HG02981 (cell line): Measurements from ENCODE around the gene KDM2A.

Experiments
- ATAC-seq: cut with Tn5 transposase; IDR thresholded peaks from one replicate; pipeline ENCODE4 v1.9.1; 2021; ENCODE audit warnings: mild to moderate bottlenecking, moderate library complexity; ENCODE audit not compliant: unreplicated experiment

KDM2A gene

DNA sequence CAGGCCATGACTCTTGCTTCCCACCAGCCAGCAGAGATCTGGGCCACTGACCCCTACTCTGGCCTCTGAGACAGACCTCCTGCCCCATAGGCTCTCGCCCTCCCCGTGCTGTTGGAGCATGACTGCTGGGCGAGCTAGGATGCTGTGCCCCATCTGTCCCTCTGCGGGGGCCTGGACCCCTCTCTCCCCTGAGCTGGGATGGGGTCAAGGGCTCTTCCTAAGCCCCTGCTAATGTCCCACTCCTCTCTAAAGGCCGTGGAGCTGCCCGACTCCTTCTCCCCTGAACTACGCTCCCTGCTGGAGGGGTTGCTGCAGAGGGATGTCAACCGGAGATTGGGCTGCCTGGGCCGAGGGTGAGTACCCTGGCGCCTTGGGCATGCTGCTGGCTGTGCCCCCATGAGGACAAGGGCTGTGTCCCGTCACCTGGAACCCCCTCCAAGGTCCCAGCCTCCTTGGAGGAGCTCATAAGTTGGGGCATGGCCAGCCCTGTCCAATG, 163.9 kb downstream of the KDM2A start:
- ATAC-seq: no peak

DNA sequence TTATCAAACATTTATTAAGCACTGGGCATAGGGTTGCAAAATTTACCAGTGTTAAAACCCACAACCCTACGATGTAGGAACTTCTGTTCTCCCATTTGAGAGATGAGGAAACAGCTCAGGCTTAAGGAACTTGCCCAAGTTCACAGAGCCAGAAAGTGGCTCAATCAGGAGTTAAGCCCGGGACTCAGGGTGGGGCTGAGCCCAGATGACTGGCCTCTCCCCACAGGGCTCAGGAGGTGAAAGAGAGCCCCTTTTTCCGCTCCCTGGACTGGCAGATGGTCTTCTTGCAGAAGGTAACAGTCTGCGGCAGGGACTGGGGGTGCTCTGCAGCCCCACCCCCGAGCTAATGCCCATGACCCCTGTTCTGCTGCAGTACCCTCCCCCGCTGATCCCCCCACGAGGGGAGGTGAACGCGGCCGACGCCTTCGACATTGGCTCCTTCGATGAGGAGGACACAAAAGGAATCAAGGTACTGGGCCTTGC, 164.5 kb downstream of the KDM2A start:
- no peak for ATAC-seq

DNA sequence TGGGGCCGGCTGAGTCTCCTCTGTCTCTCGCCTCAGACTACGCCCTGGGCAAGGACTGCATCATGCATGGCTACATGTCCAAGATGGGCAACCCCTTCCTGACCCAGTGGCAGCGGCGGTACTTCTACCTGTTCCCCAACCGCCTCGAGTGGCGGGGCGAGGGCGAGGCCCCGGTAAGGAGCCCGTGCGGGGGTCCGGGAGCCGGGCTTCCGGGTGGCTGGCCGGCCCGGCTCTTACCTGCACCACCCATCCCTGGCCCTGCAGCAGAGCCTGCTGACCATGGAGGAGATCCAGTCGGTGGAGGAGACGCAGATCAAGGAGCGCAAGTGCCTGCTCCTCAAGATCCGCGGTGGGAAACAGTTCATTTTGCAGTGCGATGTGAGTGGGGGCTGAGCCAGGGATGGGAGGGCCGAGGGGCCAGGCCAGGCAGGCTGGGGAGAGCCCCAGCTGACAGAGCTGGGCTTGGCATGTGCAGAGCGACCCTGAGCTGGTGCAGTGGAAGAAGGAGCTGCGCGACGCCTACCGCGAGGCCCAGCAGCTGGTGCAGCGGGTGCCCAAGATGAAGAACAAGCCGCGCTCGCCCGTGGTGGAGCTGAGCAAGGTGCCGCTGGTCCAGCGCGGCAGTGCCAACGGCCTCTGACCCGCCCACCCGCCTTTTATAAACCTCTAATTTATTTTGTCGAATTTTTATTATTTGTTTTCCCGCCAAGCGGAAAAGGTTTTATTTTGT, 165.9 kb downstream of the KDM2A start:
- no peak for ATAC-seq

DNA sequence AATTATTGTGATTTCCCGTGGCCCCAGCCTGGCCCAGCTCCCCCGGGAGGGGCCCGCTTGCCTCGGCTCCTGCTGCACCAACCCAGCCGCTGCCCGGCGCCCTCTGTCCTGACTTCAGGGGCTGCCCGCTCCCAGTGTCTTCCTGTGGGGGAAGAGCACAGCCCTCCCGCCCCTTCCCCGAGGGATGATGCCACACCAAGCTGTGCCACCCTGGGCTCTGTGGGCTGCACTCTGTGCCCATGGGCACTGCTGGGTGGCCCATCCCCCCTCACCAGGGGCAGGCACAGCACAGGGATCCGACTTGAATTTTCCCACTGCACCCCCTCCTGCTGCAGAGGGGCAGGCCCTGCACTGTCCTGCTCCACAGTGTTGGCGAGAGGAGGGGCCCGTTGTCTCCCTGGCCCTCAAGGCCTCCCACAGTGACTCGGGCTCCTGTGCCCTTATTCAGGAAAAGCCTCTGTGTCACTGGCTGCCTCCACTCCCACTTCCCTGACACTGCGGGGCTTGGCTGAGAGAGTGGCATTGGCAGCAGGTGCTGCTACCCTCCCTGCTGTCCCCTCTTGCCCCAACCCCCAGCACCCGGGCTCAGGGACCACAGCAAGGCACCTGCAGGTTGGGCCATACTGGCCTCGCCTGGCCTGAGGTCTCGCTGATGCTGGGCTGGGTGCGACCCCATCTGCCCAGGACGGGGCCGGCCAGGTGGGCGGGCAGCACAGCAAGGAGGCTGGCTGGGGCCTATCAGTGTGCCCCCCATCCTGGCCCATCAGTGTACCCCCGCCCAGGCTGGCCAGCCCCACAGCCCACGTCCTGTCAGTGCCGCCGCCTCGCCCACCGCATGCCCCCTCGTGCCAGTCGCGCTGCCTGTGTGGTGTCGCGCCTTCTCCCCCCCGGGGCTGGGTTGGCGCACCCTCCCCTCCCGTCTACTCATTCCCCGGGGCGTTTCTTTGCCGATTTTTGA, 166.8 kb downstream of the KDM2A start:
- ATAC-seq: no peak

DNA sequence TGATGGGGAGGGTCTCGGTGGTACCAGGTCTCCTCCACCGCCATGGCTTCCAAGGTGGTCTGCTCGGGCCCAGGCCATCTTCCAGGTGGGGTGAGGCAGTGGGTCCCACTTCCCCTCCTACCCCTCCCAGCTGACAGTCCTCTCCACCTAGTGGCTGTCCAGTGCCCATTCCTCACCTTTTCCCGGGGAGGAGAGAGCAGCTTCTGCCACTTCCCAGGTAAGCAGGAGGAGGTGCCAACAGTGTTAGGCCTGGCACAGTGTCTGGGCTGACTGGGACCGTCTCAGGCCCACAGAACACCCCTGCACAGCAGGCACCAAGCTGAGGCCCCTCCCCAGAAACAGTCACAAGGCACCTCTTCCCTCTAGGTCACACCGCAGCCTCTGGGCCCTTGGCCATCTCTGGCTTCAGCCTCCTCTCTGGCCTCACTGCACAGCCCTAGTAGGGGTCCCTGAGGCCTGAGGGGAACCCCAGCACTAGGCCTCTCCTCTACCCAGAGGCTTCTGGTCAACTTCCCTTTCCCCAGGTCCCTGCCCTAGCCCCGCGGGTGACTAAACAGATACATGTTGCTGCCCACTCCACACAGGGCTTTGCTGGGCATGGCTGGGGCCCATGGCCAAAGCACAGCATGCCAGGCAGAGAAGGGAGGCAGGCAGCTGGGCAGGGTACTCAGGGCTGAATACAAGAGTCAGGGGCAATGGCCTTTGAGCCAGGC, 167.7 kb downstream of the KDM2A start:
- no peak for ATAC-seq

DNA sequence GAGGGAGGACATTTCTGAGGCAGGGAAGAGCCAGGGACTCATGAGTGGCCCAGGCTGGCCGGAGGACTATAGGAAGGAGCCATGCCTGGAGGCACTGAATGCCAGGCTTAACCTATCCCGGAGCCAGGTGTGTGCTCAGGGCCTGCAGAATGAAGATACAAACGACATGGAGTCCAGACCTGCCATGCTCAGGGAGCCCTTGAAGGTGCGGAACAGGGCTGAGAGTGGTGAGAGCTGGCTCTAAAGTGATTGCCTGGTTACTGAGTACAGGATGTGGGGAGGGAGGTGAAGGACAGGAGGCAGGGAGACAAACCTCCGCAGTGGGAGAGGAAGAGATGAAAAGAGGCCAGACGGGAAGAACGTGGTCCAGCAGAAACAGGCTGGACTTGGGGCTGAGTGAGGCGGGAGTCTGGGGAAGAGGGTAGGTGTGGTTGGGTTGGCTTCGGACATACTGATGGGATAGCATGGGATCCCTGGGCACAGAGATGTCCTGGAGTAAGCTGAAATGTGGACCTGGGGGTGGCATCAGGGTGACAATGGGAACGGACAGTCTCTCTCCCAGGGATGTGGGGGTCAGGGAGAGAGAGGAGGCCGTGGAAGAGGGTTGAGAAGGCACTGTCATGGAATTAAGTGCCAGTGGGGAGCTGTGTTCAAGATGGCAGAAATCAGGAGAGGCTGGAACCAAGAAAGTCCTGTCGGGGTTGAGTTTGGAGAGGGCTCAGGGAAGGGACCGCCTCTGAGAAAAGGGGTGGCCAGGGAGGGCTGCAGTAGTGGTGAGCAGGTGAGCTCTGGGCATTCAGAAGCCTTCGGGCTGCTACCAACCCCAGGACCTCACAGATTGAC, 168.5 kb downstream of the KDM2A start:
- ATAC-seq: no peak

DNA sequence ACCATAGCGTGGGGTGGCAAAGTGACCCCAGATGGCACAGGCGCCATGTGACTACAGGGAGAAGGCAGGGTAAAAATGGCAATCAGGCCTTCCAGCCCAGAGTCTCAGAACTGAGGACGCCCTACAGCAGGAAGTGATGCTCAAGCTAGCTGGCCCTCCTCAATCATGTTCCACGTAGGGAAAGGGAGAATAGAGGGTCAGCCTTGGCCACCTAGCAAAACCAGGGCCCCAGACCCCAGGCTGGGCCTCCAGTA, 169.1 kb downstream of the KDM2A start:
- no peak for ATAC-seq

DNA sequence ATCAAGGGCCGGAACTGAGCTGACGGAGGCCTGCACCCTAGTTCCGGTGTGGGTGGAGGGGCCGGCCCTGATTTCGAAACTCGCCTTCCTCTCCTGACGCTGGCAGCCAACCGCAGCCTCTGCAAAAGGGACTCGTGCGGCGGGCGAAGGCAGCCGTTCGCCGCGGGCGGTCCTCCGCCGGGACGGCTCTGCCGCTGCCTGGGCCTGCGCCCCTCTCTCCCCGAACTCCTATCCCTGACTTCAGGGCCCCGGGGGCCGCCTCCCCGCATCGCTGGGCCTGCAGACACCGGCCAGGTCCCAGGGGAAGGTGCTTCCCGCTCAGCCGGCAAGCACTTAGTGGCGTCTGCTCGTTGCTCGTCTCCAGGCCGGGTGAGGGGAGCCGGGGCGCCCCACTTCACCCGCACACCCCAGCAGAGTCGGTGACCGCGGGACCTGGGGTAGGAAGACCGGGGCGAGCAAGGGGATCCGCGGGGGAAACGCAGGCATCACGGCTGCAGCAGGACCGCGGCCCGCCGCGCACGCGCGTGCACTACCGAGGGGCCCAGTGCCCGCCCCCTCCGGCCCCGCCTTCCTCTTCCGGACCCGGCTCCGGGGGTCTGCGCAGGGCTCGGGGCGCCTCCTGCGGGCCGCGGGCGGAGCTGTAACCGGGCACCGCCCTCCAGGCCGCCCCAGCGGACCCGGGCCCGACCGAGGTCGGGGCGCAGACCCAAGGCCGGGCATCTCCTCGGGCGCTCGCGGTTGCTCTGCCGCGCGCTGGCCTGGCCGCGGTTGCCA, 169.6 kb downstream of the KDM2A start:
- ATAC-seq: peak; percentile 58

DNA sequence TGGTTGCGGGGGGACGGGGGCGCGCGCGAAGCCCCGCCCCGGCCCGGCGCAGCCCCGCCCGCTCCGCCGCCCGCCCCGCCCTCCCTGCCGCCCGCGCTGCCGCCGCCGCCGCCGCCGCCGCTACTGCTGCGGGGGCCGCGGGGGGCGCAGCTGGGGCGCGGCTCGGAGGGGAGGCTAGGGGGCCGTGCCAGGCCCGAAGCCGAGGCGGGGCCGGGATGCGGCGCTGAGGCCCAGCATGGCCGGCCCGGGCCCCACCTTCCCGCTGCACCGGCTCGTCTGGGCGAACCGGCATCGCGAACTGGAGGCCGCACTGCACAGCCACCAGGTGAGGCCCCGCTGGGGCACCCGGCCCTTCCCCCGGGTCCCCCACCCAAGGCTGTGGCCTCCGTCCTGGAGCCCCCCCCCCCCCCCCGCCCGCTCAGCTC, 170.2 kb downstream of the KDM2A start, which contains the start of gene ANKRD13D:
ANKRD13D (plus strand) TSS at position 78 of the 425 bp plus-strand sequence; CDS start at position 236, 158 bp downstream.
- peak; percentile 41 for ATAC-seq

DNA sequence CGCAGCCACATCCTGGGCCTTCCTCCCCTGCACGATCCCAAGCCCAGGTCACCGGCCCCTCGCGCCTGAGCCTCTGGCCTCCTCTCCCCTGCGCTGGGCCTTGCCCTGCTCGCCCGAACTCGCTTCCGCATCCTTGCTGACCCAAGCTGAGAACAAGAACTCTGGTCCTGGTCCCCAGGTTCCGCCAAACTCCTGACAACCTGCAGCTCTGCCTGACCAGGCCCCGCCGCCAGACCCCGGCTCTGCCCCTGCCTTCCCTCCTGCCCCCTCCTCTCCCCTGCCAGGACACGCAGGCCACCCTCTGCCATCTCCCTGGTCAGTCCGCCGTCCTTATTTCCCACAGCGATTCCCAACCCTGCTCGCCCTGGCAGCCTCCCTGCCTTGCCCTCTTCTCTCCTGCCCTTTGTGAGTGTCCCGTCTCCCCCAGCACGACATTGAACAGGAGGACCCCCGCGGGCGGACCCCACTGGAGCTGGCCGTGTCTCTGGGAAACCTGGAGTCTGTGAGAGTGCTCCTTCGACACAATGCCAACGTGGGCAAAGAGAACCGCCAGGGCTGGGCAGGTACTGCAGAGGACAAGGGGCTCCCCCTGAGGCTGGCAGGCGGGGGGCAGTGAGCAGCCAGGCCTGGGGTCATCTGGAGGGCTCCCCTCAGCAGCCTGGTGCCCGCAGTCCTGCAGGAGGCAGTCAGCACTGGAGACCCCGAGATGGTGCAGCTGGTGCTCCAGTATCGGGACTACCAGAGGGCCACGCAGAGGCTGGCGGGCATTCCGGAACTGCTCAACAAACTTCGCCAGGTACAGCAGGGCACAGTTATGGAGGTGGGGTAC, 170.8 kb downstream of the KDM2A start:
- no peak for ATAC-seq

DNA sequence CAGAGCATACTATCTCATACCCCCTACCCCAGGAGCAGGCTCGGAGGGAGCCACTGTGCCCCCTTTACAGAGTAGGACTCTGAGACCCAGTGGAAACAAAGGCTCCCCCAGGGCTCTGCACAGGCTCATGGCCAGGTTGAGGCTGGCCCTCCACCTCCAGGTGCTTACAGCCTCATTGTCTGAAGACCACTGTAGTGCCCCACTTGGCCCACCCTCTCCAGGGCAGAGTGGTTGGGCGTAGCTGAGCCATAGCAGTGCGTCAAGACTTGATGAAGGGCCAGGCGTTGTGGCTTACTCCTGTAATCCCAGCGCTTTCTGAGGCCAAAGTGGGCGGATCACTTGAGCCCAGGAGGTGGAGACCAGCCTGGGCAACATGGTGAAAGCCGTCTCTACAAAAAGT, 171.7 kb downstream of the KDM2A start:
- no peak for ATAC-seq

DNA sequence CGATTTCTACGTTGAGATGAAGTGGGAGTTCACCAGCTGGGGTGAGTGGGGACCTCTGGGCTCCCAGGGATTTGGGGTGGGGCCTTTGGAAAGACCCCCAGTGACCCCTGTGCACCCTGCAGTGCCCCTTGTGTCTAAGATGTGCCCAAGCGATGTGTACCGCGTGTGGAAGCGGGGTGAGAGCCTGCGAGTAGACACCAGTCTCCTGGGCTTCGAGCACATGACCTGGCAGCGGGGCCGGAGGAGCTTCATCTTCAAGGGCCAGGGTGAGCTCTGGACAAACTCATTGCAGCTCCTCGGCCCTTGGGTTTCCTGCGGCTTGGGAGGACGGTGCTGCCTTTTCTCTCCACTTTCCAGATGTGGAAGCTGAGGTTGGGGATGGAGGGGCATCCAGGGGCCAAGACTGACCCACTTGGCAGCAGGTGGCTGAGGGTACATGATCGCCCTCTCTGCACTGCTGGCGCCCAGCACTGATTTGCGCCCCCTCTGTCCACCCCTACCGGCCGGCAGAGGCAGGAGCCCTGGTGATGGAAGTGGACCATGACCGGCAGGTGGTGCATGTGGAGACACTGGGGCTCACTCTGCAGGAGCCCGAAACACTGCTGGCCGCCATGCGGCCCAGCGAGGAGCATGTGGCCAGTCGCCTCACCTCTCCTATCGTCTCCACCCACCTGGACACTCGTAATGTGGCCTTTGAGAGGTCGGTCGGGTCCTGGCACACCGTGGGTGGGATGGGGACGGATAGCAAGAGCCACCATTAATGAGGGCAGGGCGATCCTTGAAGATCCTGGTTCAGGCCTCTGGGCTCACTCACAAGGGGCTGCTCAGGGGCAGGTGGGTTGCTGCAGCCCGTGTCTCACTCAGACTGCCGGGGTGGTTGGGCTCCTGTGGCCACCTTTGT, 172.7 kb downstream of the KDM2A start:
- no peak for ATAC-seq

DNA sequence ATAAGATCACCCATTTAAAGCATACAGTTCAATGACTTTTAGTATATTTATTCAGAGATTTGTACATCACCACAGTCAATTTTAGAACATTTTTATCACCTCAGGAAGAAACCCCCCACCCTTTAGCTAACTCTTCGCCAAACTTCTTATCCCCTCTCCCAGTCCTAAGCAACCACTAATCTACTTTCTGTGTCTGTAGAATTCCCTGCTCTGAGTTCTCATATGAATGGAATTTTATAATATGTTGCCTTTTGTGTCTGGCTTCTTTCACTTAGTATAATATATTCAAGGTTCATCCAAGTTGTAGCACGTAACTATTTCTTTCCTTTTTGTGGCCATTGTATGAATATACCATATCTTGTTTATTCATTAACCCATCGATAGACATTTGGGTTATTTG, 173.6 kb downstream of the KDM2A start:
- ATAC-seq: no peak

DNA sequence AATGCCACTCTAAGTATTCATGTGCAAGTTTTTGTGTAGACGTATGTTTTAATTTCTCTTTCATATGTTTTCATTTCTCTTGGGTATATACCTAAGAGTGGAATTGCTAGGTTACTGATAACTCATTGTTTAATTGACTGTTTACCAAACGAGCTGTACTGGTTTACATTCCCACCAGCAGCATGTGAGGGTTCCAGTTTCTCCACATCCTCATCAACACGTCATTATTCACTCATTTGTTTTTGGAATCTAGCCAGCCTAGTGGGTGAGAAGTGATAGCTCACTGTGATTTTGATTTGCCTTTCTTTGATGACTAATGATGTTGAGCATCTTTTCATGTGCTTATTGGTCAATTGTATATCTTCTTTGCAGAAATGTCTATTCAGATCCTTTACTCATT, 174.0 kb downstream of the KDM2A start:
- ATAC-seq: no peak

DNA sequence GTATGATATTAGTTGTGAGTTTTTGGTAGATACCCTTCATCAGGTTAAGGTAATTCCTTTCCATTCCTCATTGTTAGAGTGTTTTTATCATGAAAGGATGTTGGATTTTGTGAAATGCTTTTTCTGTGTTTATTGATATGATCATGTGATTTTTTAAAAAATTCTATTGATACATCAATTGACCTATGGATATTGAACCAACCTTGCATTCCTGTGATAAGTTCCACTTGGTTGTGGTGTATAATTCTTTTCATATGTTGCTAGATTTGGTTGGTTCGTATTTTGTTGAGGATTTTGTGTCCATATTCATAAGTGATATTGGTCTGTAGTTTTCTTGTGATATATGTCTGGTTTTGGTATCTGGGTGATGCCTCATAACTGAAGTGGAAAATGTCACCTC, 176.8 kb downstream of the KDM2A start:
- no peak for ATAC-seq

DNA sequence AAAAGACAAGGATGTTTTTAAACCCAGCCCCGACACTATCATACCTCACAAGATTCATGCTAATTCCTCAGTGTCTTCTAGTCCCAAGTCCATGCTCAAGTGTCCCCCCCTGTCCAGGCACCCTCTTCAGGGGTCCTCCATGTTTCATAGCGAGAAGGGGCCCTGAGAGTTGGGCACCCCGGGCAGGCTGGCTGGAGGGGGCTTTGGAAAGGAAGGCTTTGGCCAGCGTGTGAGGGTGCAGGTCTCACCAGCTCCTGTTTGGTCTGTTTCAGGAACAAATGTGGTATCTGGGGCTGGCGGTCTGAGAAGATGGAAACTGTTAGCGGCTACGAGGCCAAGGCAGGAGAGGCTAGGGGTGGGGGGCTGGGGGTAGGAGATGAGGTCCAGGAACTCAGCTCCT, 179.7 kb downstream of the KDM2A start:
- no peak for ATAC-seq

DNA sequence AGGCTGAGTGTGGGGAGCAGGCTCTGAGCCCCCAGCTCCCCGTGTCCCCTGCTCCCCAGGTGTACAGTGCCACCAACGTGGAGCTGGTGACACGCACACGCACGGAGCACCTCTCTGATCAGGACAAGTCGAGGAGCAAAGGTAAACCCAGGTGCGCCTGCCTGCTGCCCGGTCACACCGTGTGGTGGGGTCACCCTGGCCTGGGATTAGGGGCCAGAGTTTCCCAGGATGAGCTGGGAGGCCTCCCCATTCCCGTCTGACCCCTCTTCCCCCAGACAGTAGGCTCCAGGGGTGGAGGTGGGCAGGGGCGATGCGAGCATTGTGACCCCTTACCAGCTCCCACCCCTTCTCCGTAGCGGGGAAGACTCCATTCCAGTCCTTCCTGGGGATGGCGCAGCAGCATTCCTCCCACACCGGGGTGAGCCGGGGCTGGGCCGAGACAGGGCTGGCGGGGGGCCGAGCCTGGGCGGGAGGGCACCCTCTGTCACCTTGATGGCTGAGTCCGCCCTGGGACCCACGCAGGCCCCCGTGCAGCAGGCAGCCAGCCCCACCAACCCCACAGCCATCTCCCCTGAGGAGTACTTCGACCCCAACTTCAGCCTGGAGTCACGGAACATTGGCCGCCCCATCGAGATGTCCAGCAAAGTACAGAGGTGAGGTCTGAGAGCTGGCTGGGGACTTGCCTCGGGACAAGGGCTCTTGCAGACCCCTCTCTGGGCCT, 180.6 kb downstream of the KDM2A start:
- no peak for ATAC-seq
